ENCODE data around the gene DRC1. TPM values are rescaled to one million over a fixed set of nuclear protein-coding genes. Genes with fewer than 3 reads are reported as not detected.
"Not testable (repeated sequence)": the region's sequence is repeated elsewhere in the genome, so short reads cannot be mapped to it uniquely, and the experiment has no call there.

DRC1 gene
- total RNA-seq, 1 donor from 2014 or later, result 2.3 TPM

DNA sequence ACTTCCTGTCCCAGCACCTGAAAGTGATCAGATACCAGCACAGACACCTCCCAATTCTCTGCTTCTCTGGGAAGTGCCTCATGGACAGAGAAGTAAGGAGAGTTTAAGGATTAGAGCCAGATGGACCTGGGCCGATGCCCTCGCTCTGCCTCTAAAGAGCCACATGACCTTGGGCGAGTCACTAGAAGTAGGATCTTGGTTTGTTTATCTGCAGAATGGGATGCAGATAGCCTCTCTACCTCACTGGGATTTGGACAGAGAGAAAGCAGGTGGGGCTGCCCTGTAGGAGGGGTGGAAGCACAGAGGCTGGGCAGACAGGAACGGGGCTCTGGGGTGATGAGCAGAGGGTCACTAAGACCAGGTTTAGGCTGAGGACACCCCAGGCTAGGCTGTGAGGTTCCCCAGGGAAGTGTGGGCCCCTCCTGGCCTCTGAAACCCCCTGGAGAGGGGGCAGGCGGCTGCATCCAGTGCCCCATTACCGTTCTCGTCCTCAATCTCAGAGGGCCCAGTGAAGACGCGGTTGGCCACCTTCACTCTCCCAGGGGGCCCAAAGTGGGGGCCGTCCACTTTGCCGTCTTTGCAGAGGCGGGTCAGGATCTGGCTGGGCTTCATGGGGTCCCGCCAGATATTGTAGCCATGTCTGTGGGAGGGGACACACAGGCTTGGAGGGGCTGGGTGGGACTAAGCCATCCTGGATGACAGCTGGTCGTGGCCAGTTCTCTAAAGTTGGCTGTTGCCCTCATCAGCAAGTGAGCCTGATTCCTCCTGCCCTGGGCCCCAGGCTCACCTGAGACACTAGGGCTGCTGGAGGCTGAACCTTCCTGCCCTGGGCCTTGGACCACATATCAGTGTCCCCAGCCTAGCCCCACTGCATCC is 62.9 kb downstream of the DRC1 start:
- Mint-ChIP-seq H3K4me3 (ENCODE audit: unreplicated experiment) (no peak overlapping the region), H3K27ac (ENCODE audit: unreplicated experiment) (no peak overlapping the region), H3K36me3 (ENCODE audit: unreplicated experiment) (no peaks in the 10 kb centered on the region), H3K9me3 (ENCODE audit: unreplicated experiment) (peaks cover 5% of the 10 kb centered on the region), H3K4me1 (ENCODE audit: low read depth, unreplicated experiment) (peaks cover 5% of the 10 kb centered on the region), H3K27me3 (ENCODE audit: unreplicated experiment) (peaks cover 3% of the 10 kb centered on the region)
- DNase-seq, result no peak
- TF ChIP-seq, protein P1, sequence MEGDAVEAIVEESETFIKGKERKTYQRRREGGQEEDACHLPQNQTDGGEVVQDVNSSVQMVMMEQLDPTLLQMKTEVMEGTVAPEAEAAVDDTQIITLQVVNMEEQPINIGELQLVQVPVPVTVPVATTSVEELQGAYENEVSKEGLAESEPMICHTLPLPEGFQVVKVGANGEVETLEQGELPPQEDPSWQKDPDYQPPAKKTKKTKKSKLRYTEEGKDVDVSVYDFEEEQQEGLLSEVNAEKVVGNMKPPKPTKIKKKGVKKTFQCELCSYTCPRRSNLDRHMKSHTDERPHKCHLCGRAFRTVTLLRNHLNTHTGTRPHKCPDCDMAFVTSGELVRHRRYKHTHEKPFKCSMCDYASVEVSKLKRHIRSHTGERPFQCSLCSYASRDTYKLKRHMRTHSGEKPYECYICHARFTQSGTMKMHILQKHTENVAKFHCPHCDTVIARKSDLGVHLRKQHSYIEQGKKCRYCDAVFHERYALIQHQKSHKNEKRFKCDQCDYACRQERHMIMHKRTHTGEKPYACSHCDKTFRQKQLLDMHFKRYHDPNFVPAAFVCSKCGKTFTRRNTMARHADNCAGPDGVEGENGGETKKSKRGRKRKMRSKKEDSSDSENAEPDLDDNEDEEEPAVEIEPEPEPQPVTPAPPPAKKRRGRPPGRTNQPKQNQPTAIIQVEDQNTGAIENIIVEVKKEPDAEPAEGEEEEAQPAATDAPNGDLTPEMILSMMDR (IDR thresholded peaks at IDR 0.05; ENCODE audit: partially characterized antibody, unreplicated experiment), result no peak

DNA sequence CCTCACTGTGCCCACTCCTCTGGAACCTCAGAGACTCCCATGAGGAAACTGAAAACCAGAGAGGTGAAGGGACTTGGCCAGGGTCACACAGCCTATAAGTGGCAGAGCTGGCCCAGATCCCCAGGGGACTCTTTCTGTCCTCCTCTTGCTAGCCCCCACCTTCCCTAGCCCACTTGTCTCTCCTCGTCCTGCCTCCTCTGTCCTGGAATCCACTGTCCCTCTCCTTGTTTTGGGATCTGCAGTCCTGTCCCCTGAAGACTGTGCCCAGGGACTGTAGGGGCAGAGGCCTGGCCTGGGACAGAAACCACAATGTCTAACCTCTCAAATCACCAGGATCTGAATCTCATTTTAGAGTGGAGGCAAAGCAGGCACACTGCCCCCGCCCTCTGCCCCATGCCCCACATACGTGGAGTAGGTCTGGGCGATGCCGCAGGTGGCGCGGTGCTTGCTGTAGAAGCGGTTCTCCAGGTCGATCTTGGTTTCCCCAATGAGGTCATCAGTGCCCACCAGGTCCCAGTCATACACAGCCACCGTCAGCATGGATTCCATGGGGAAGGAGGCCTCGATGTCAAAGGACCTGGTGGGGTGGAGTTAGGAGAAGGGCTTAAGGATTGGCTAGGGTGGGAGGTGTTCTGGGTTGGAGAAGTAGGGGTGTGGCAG is 63.7 kb downstream of the DRC1 start:
- Mint-ChIP-seq H3K27ac (ENCODE audit: unreplicated experiment) (no peak overlapping the region), H3K36me3 (ENCODE audit: unreplicated experiment) (no peaks in the 10 kb centered on the region)

DNA sequence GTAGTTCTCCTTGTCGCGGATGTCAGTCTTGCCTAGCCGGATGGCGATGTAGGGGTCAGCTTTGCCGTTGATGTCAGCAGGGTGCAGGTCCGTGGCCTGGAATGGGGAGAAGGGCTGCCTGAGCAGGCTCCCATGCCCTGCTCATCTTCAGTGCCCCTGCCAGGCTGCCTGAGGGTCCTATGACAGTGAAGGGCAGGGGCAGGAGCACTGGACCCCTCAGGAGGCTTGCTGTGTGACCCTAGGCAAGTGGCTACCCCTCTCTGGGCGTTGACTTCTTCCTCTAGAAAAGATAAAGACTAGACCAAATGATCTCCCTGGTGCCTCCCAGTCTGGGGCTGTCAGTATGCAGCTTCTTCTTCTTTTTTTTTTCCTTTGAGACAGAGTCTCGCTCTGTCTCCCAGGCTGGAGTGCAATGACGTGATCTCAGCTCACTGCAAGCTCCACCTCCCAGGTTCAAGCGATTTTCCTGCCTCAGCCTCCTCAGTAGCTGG is 64.3 kb downstream of the DRC1 start:
- no peak for DNase-seq
- peaks cover 6% of the 10 kb centered on the region for H3K9me3 Mint-ChIP-seq (ENCODE audit: unreplicated experiment)
- peaks cover 7% of the 10 kb centered on the region for H3K27me3 Mint-ChIP-seq (ENCODE audit: unreplicated experiment)
- TF ChIP-seq, protein P1 (IDR thresholded peaks at IDR 0.05; ENCODE audit: partially characterized antibody, unreplicated experiment), result no peak
- H3K27ac Mint-ChIP-seq (ENCODE audit: unreplicated experiment), result no peak overlapping the region
- no peaks in the 10 kb centered on the region for H3K36me3 Mint-ChIP-seq (ENCODE audit: unreplicated experiment)
- peaks cover 5% of the 10 kb centered on the region for H3K4me1 Mint-ChIP-seq (ENCODE audit: low read depth, unreplicated experiment)
- no peak overlapping the region for H3K4me3 Mint-ChIP-seq (ENCODE audit: unreplicated experiment)

More for the DNA sequence above, 63.7 kb downstream of the DRC1 start:
- peaks cover 7% of the 10 kb centered on the region for H3K27me3 Mint-ChIP-seq (ENCODE audit: unreplicated experiment)
- no peak for DNase-seq
- no peak overlapping the region for H3K4me3 Mint-ChIP-seq (ENCODE audit: unreplicated experiment)
- H3K4me1 Mint-ChIP-seq (ENCODE audit: low read depth, unreplicated experiment), result peaks cover 5% of the 10 kb centered on the region
- TF ChIP-seq, protein P1 (IDR thresholded peaks at IDR 0.05; ENCODE audit: partially characterized antibody, unreplicated experiment), result no peak
- H3K9me3 Mint-ChIP-seq (ENCODE audit: unreplicated experiment), result peaks cover 6% of the 10 kb centered on the region

DNA sequence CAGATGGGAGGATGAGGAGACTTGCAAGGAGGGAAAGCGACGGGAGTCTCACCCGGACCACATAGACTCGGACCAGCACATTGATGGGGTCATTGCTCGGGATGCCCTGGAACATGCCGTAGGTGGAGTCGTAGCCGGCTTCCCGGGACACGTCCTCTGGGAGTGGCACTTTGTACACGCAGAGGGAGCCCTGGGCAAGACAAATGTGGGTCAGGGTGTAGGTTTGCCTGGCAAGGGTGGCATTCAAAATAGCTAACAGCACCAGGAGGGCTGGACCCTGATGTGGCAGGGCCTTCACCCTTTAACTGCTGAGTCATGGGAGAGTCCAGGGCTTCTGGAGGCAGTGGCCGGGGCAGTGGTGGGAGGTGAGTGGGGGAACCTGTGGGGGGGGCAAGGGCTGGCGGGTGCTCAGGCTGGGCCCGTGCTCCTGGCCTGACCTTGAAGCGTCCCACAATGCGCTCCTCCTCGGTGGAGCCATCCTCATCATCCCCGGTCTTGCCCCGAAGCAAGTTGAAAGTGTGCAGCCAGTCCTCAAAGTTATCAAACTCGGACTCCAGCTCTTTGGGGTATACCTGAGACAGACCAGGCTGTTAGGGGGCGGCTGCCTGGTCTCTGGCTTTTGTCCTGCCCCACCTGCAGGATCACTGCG is 65.1 kb downstream of the DRC1 start:
- TF ChIP-seq, protein P1 (IDR thresholded peaks at IDR 0.05; ENCODE audit: partially characterized antibody, unreplicated experiment), result no peak
- Mint-ChIP-seq H3K4me3 (ENCODE audit: unreplicated experiment) (no peak overlapping the region), H3K36me3 (ENCODE audit: unreplicated experiment) (no peaks in the 10 kb centered on the region), H3K27ac (ENCODE audit: unreplicated experiment) (no peak overlapping the region), H3K9me3 (ENCODE audit: unreplicated experiment) (peaks cover 6% of the 10 kb centered on the region), H3K27me3 (ENCODE audit: unreplicated experiment) (peaks cover 4% of the 10 kb centered on the region), H3K4me1 (ENCODE audit: low read depth, unreplicated experiment) (peaks cover 5% of the 10 kb centered on the region)
- no peak for DNase-seq

DNA sequence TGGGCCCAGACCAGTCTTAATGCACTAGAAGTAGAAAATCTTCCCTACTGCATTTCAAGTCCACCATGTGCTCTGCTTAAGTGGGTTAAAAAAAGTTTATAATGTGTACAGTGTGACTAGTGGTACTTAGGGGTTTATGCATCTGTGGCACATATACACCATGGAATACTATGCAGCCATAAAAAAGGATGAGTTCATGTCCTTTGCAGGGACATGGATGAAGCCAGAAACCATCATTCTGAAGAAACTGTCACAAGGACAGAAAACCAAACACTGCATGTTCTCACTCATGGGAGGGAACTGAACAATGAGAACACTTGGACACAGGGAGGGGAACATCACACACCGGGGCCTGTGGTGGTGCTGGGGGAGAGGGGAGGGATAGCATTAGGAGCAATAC is 66.8 kb downstream of the DRC1 start:
- not testable (repeated sequence) for H3K4me1 Mint-ChIP-seq (ENCODE audit: low read depth, unreplicated experiment)

More for the DNA sequence above, 66.8 kb downstream of the DRC1 start:
- DNase-seq; H3K4me3 Mint-ChIP-seq (ENCODE audit: unreplicated experiment); H3K27ac Mint-ChIP-seq (ENCODE audit: unreplicated experiment); H3K27me3 Mint-ChIP-seq (ENCODE audit: unreplicated experiment); H3K9me3 Mint-ChIP-seq (ENCODE audit: unreplicated experiment); H3K36me3 Mint-ChIP-seq (ENCODE audit: unreplicated experiment): not testable (repeated sequence)
